ENCODE measurements around the gene DMRTC2. TPM values are rescaled to one million over a fixed set of nuclear protein-coding genes. Genes with fewer than 3 reads are reported as not detected.

The DMRTC2 gene
- total RNA-seq, 1 experiment from 2014 or later = not detected

GRCh38 chr19:41897820-41898219, 53.0 kb downstream of the DMRTC2 start:
- Mint-ChIP-seq H3K27ac (no peak overlapping the region), H3K9me3 (no peaks in the 10 kb centered on the region), H3K4me3 (no peak overlapping the region), H3K4me1 (peaks cover 3% of the 10 kb centered on the region), H3K27me3 (ENCODE audit: low read depth) (no peaks in the 10 kb centered on the region), H3K36me3 (peaks cover 28% of the 10 kb centered on the region)
- DNase-seq (ENCODE audit: low spot score) (no peak), ATAC-seq (no peak)
- POLR2A ChIA-PET = interaction anchor here (0.7 kb wide), 1 partner anchor 119 kb away, joined by 3 read pairs; no protein-coding TSS in a partner anchor
- TF ChIP-seq GRHL2 (CRISPR knock-in tag; IDR thresholded peaks at IDR 0.05; ENCODE audit: insufficient replicate concordance, severe bottlenecking) (no peak), ATF6 (CRISPR knock-in tag; IDR thresholded peaks at IDR 0.05) (no peak), ESRRA (CRISPR knock-in tag; IDR thresholded peaks at IDR 0.05; ENCODE audit: borderline replicate concordance) (no peak), ZBTB43 (CRISPR knock-in tag; IDR thresholded peaks at IDR 0.05) (no peak), MXD4 (CRISPR knock-in tag; IDR thresholded peaks at IDR 0.05; ENCODE audit: borderline replicate concordance) (no peak), AR (CRISPR knock-in tag; IDR thresholded peaks at IDR 0.05) (no peak), IRF1 (CRISPR knock-in tag; IDR thresholded peaks at IDR 0.05) (no peak), TCF7 (CRISPR knock-in tag; IDR thresholded peaks at IDR 0.05; ENCODE audit: low read depth) (no peak), FOXK1 (CRISPR knock-in tag; IDR thresholded peaks at IDR 0.05) (no peak), ZNF317 (CRISPR knock-in tag; IDR thresholded peaks at IDR 0.05; ENCODE audit: borderline replicate concordance, low read depth) (no peak), ZNF121 (CRISPR knock-in tag; IDR thresholded peaks at IDR 0.05) (no peak), JAZF1 (CRISPR knock-in tag; IDR thresholded peaks at IDR 0.05) (no peak), IRF2 (CRISPR knock-in tag; IDR thresholded peaks at IDR 0.05; ENCODE audit: borderline replicate concordance, low read depth) (no peak), USF2 (CRISPR knock-in tag; IDR thresholded peaks at IDR 0.05) (no peak)
- CTCF ChIA-PET = no interaction called here

- peaks cover 3% of the 10 kb centered on the region for H3K4me1 Mint-ChIP-seq
- ATAC-seq (no peak), DNase-seq (ENCODE audit: low spot score) (no peak)
- CTCF ChIA-PET = interaction anchor here (0.6 kb wide), 1 partner anchor 23 kb away, joined by 3 read pairs; no protein-coding TSS in a partner anchor
- POLR2A ChIA-PET = interaction anchor here (0.7 kb wide), 1 partner anchor 118 kb away, joined by 3 read pairs; no protein-coding TSS in a partner anchor
- H3K27me3 Mint-ChIP-seq (ENCODE audit: low read depth) = no peaks in the 10 kb centered on the region
- H3K27ac Mint-ChIP-seq = no peak overlapping the region
- H3K36me3 Mint-ChIP-seq = peaks cover 31% of the 10 kb centered on the region
- TF ChIP-seq ZNF232 (CRISPR knock-in tag; IDR thresholded peaks at IDR 0.05) (no peak), ARID4B (CRISPR knock-in tag; IDR thresholded peaks at IDR 0.05; ENCODE audit: borderline replicate concordance) (no peak)
- H3K4me3 Mint-ChIP-seq = no peak overlapping the region
- H3K9me3 Mint-ChIP-seq = no peaks in the 10 kb centered on the region
Observed at GRCh38 chr19:41898235-41898634, 53.4 kb downstream of the DMRTC2 start.
